Measurements from ENCODE around the gene RARS2.
"Not testable (repeated sequence)": the region's sequence is repeated elsewhere in the genome, so short reads cannot be mapped to it uniquely, and the experiment has no call there.

Gene RARS2

DNA sequence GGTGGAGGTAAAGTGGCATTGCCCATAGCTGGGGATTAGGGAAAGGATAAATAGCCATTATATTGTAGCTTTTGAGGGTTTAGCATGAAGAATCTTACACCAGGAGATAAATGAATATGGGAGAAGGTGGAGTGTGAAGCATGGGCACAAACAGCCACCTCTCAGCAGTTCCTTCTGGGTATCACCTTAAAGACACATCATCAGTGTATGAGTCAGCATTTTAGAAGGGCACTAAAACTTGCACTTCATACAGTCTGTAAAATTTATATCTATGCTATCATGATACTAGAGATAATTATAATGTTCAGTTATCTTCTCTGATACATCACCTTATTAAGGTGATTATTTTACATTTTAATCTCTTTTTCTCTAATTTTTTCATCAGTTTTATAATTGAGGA, 91.7 kb downstream of the RARS2 start:
- no peak for DNase-seq (ENCODE audit: low spot score)

DNA sequence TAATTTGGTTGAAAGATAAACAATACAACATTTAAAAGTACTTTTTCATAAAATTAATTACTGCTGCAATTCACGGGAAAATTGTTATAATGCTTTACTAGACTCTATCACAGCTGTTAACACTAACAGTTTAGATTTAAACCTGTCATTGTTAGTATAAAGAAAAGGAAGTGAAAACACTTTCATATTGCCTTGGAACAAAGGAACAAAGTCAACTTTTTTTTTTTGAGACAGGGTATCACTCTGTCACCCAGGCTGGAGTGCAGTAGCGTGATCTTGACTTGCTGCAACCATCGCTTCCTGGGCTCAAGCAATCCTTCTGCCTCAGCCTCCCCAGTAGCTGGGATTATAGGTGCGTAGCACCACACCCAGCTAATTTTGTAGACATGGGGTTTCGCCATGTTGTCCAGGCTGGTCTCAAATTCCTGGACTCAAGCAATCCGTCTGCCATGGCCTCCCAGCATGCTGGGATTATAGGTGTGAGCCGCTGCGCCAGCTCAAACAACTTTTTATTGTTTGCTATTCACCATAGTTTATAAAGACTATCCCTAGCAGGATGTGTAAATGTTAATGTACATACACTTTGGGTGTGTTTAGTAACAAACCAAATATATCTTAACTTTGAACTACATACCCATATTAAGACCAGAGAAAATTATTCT, 94.9 kb downstream of the RARS2 start:
- no peak for DNase-seq (ENCODE audit: low spot score)

DNA sequence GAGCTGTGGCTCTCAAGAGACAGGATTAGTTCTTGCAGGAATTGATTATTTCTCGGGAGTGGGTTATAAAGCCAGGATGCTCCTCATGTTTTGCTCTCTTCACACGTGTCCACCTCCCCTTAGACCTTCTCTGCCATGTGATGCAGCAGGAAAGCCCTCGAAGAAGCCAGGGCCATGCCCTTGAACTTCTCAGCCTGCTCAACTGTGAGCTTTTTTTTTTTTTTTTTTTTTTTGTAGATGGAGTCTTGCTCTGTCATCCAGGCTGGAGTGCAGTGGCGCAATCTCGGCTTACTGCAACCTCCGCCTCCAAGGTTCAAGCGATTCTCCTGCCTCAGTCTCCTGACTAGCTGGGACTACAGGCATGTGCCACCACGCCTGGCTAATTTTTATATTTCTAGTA, 100.5 kb downstream of the RARS2 start:
- DNase-seq (ENCODE audit: low spot score), result not testable (repeated sequence)

DNA sequence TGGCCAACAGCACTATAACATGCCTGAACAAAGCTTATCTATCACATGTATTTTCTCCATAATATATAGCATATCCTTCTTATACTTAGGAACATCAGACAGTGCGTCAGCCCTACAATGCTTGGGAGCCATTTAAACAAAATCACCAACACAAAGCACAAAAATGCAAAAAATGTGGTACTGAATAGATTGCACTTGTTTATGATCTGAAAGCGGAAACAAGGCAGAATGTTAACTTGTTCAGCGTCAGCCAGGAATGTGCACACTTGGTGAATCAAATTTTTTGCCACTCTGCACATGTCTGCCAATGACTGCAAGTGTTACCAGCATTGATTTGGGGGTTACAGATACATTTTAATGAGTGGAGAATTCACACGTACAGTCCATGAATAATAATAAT, 102.2 kb downstream of the RARS2 start:
- DNase-seq (ENCODE audit: low spot score), result no peak

DNA sequence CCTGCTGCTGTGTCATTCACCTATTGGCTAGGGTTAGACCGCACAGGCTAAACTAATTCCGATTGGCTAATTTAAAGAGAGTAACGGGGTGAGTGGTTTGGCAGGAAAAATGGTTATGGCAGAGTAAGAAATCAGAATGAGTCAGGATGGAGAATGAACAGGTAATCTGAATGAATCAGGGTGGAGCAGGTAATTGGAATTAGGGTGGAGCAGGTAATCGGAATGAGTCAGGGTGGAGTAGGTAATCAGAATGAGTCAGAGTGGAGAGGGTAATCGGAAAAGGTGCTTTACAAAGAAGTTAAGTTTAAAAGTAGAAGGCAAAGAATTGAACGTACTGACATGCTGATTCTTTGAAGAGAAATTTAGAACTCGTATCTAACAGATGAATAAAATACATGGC, 105.3 kb downstream of the RARS2 start:
- no peak for DNase-seq (ENCODE audit: low spot score)

DNA sequence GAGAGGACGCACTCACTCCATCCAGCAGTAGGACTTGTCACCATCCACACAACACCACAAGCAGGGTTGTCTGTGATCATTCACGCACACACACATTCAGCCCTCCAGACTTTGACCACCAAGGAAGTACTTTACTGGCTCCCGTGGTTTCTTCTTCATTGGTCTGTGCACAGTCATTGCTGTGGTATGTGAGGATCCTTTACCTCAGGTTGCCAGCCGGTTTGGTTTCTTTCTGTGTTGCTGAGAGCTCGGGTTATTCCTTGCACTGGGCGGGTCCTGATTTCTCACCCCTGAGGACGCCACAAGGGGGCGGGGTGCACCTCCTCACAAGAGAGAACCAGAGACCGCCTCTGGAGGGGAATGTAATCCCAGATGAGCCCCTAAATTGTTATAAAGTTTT, 105.9 kb downstream of the RARS2 start:
- peak; percentile 54 for DNase-seq (ENCODE audit: low spot score)

DNA sequence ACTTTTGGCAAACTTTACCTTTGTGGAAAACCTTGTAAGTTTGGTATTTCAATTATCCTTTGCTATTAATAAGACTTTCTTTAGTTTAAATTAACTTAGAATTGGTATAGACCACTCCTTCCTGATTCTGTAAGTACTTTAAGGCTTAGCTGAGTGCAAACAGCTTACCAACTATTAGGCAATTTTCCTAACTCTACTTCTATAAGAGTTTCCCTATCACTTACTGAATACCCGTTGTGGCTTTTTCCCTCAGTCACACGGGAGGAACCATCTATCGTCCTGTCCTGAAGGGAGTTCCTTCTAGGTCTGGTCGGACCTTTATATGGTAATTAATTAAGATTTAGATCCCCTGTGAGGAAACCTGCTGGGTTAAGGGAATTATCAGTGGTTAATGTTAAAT, 107.4 kb downstream of the RARS2 start:
- no peak for DNase-seq (ENCODE audit: low spot score)

DNA sequence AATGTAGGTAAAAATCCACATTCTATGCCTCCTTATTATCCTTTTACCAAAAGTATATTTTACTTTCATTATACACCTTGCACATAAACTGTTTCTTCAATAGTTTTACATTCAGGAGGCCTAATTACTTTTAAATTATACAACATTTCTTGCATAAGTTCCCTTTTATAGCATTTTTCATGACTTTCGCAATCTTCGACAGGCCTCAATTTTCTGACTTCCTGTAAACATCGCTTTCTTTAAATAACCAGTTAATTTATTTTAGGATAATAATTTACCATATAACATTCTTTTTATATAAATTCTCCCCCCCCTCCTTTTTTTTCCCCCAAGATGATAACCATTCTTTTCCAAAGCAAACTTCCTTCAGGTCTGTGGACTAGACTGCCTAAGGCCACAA, 107.9 kb downstream of the RARS2 start:
- no peak for DNase-seq (ENCODE audit: low spot score)

DNA sequence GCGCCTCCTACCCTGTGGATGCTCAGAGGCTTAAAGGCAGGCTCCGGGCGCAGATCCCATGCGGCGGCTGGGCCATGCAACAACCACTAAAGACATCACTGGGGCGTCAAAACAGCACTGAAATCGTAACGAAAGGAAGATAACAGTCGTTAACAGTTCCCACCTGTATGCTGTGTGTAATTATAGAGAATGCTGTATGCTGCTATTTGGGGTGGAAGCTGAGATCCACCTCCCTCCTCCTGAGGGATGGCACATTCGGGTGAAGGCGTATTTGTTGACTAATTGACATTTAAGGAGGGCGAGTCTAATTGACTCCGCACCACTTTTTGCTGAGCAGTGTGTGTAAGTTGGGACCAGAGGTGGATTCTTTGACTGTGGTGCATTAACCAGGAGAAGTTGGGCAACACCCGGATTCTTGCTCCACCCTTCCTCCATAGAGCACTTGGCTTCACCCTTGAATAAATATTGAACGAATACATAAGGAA, 116.3 kb downstream of the RARS2 start:
- DNase-seq (ENCODE audit: low spot score), result peak; percentile 86

DNA sequence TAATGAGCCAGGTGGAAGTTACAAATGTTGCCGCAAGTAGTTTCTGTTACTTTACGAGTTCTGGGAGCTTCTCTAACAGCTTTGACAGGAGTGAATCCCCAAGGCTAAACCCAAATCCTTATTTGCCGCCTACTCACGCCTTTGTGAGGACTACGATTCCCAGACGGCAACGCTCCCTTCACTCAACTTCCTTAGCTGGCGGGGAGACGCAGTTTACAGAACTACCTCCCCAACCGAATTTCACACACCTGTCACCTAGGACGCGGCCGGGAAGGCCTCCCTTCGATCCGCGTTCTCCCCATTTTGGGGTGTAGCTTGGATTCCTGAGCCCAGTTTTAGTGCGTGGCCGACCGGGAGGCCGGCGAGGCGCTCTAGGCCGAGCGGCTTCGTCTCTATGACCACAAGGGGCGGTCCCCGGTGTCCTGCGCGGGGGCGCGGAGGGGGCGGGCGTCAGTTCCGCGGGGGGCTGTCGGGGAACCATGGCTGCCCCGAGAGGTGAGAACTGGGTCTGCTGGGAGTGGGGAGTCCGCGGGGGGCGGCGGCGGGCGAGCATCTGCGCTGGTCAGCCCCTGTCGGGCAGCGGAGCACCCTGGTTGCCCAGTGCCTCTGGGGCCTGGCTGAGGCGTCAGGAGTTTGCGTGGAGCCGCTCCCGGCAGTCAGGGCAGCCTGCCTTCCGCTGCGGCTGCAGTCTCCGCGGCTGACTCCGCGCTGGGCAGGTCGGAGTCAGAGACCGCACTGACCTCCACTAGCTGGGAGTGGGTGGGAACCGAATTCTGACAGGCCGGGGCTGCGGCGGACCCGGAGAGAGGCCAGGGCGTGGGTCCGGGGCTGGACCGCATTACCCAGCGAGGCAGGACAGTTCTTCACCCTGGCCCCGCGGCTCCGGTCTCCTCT, 117.0 kb downstream of the RARS2 start, which contains the start of gene SLC35A1:
TSS of gene SLC35A1 (plus strand) at position 450 of the 894 bp plus-strand sequence. CDS start at position 480, 30 bp downstream.
- peak; percentile 95 for DNase-seq (ENCODE audit: low spot score)

DNA sequence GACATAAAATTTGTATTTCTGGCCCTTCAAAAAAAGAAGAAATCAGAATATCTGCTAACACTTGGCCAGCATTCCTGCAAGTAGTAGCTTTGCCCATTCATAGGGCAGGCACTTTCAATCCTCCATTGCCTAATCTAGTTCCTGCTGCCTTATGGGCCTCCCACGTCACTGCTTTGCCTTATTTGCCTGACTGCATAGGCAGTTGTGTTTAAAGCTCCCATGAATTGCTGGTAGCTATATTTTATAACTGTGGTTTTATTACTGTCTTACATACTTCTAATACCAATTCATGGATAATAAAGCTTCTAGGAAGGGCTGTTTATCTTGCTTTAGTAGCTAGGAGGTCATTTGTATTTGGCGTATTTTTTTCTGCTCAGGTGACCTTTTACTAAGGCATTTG, 124.7 kb downstream of the RARS2 start:
- DNase-seq (ENCODE audit: low spot score), result no peak

Measured in D341Med (cell line).